Peyer's patch (tissue), 4 donors: ENCODE measurements around the gene AMIGO3.

ENCODE experiments used
- POLR2A ChIP-seq, 2 donors: fragments of 450-650 bp; IDR thresholded peaks; one replicate each; pipeline ENCODE4 v1.5.1; 2017; ENCODE audit warnings: antibody characterized with exemption in 2 of 2, mild to moderate bottlenecking in 2 of 2, moderate library complexity in 2 of 2
- TF ChIP-seq, protein P1 (sequence below), 6 experiments: fragments of 450-650 bp in 4 of 6; fragments of 200-600 bp in 2 of 6; sonication (generic) in 1 of 6; IDR thresholded peaks; one replicate each; pipeline ENCODE4 v1.5.1; 2017 to 2019; ENCODE audit warnings: antibody characterized with exemption in 6 of 6, mild to moderate bottlenecking in 3 of 6, moderate library complexity in 1 of 6

DNA sequence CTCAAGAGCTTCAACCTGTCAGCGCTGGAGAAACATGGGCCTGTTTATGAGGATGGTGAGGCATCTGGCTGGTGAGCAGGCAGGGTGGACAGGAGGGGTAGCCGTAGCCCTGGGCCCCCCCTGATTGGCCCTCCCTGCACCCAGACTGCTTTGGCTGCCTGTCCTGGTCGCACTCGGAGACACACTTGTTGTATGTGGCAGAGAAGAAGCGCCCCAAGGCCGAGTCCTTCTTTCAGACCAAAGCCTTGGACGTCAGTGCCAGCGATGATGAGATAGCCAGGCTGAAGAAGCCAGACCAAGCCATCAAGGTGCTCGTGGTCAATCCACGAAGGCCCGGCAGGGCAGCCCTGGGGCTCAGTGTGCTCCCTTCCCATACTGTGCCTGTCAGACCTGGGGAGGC lies 43.6 kb downstream of the AMIGO3 start:
- TF ChIP-seq, protein P1, sequence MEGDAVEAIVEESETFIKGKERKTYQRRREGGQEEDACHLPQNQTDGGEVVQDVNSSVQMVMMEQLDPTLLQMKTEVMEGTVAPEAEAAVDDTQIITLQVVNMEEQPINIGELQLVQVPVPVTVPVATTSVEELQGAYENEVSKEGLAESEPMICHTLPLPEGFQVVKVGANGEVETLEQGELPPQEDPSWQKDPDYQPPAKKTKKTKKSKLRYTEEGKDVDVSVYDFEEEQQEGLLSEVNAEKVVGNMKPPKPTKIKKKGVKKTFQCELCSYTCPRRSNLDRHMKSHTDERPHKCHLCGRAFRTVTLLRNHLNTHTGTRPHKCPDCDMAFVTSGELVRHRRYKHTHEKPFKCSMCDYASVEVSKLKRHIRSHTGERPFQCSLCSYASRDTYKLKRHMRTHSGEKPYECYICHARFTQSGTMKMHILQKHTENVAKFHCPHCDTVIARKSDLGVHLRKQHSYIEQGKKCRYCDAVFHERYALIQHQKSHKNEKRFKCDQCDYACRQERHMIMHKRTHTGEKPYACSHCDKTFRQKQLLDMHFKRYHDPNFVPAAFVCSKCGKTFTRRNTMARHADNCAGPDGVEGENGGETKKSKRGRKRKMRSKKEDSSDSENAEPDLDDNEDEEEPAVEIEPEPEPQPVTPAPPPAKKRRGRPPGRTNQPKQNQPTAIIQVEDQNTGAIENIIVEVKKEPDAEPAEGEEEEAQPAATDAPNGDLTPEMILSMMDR (IDR thresholded peaks at IDR 0.05) = no peak
- no peak for TF ChIP-seq POLR2A (IDR thresholded peaks at IDR 0.05)
